PFSK-1 (cell line): ENCODE measurements around the gene PRKN.

Experiments used
- FOXP2 ChIP-seq: optimal IDR thresholded peaks from 2 replicates; pipeline ENCODE3; 2011; ENCODE audit warnings: borderline replicate concordance, control low read depth, inconsistent platforms; ENCODE audit not compliant: insufficient read depth; ENCODE audit errors: extremely low read length, extremely low read depth
- POLR2AphosphoS5 ChIP-seq: IDR thresholded peaks from 2 replicates; pipeline ENCODE4 v1.6.1; 2012; ENCODE audit warnings: low read depth, mild to moderate bottlenecking, control low read depth, low read length, moderate library complexity
- SIN3A ChIP-seq: IDR thresholded peaks from 2 replicates; pipeline ENCODE4 v1.6.1; 2012; ENCODE audit warnings: mild to moderate bottlenecking, low read length, moderate library complexity, borderline replicate concordance; ENCODE audit not compliant: insufficient read depth
- TAF1 ChIP-seq: IDR thresholded peaks from 2 replicates; pipeline ENCODE4 v1.6.1; 2012; ENCODE audit warnings: low read length, control low read depth, borderline replicate concordance; ENCODE audit not compliant: insufficient read depth
- TF ChIP-seq, protein P1 (sequence below), 2 experiments: IDR thresholded peaks; 2 replicates each; pipeline versions ENCODE4 v1.6.1 to v1.8.0; 2011 to 2012; ENCODE audit warnings: low read depth in 2 of 2, low read length in 2 of 2, control low read depth in 1 of 2, inconsistent platforms in 1 of 2, mild to moderate bottlenecking in 1 of 2, moderate library complexity in 1 of 2; ENCODE audit not compliant: insufficient read depth in 1 of 2

PRKN gene

DNA sequence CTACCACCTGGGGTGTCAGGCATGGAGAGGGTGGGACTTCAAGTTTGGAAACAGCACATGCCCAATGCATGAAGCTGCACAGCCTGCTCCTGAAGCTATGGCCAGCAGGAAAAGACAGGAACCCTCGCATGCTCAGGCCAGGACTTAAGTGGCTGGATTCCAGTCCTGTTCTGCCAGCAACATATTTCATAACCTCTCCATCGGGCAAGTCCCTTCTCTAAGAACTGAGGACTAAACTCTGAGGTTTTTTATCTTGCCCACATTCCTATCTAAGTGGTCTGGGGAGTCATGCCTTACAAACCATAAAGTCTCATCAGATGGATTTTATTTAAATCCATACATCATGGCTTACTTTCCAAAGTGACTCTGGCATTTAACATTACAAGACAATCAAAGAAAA lies 1426.2 kb downstream of the PRKN start:
- TF ChIP-seq, protein P1, sequence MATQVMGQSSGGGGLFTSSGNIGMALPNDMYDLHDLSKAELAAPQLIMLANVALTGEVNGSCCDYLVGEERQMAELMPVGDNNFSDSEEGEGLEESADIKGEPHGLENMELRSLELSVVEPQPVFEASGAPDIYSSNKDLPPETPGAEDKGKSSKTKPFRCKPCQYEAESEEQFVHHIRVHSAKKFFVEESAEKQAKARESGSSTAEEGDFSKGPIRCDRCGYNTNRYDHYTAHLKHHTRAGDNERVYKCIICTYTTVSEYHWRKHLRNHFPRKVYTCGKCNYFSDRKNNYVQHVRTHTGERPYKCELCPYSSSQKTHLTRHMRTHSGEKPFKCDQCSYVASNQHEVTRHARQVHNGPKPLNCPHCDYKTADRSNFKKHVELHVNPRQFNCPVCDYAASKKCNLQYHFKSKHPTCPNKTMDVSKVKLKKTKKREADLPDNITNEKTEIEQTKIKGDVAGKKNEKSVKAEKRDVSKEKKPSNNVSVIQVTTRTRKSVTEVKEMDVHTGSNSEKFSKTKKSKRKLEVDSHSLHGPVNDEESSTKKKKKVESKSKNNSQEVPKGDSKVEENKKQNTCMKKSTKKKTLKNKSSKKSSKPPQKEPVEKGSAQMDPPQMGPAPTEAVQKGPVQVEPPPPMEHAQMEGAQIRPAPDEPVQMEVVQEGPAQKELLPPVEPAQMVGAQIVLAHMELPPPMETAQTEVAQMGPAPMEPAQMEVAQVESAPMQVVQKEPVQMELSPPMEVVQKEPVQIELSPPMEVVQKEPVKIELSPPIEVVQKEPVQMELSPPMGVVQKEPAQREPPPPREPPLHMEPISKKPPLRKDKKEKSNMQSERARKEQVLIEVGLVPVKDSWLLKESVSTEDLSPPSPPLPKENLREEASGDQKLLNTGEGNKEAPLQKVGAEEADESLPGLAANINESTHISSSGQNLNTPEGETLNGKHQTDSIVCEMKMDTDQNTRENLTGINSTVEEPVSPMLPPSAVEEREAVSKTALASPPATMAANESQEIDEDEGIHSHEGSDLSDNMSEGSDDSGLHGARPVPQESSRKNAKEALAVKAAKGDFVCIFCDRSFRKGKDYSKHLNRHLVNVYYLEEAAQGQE (IDR thresholded peaks at IDR 0.05; ENCODE audit: insufficient read depth in 1 of 2, low read depth in 2 of 2, low read length in 2 of 2): no peak
- TF ChIP-seq SIN3A (no peak), TAF1 (no peak), FOXP2 (no peak), POLR2AphosphoS5 (no peak)

DNA sequence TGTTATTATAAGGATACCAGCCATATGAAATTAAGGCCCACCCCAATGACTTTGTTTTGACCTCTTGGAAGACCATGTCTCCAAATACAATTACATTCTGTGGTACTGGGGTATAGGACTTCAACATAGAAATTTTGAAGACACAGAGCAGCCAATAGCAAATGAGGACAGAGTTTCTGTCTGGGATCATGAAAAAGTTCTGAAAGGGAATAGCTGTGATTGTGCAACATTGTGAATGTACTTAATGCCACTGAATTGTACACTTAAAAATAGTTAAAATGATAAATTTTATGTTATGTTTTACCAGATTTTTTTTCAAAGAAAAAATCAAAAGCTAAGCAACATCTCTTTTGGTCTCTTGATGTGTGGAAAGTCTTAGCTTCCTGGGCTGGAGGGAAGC lies 1426.7 kb downstream of the PRKN start:
- TF ChIP-seq, protein P1 (IDR thresholded peaks at IDR 0.05; ENCODE audit: insufficient read depth in 1 of 2, low read depth in 2 of 2, low read length in 2 of 2): no peak
- TF ChIP-seq TAF1 (no peak), FOXP2 (no peak), SIN3A (no peak), POLR2AphosphoS5 (no peak)

DNA sequence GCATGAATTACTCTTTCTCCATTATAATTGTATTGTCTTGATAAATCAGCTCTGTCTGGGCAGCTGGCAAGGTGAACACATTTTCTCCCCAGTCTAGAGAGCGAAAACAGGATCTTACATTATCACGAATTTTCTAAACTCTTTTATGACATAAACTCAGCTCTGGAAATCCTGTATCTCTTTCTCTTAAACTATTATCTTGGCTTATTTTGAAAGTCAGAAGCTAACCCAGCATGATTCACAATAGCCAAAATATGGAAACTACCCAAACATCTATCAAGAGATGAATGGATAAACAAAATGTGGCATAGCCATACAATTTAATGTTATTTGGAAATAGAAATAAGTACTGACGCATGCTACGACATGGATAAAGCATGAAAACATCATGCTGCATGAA lies 1427.8 kb downstream of the PRKN start:
- no peak for TF ChIP-seq POLR2AphosphoS5
- no peak for TF ChIP-seq FOXP2
- TF ChIP-seq TAF1: no peak
- TF ChIP-seq SIN3A: no peak
- TF ChIP-seq, protein P1 (IDR thresholded peaks at IDR 0.05; ENCODE audit: insufficient read depth in 1 of 2, low read depth in 2 of 2, low read length in 2 of 2): no peak
